NCI-H2227 (cell line): ENCODE measurements around the gene SLC35G1.
A peak's percentile ranks its signal among the peaks of the same experiment; 100 is the strongest.

Experiments used
- DNase-seq: peaks from one replicate; lab custom pipeline; 2025; ENCODE audit not compliant: unreplicated experiment; lab: John Stamatoyannopoulos, UW

The SLC35G1 gene, protein sequence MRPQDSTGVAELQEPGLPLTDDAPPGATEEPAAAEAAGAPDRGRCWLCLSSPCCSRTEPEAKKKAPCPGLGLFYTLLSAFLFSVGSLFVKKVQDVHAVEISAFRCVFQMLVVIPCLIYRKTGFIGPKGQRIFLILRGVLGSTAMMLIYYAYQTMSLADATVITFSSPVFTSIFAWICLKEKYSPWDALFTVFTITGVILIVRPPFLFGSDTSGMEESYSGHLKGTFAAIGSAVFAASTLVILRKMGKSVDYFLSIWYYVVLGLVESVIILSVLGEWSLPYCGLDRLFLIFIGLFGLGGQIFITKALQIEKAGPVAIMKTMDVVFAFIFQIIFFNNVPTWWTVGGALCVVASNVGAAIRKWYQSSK

DNA sequence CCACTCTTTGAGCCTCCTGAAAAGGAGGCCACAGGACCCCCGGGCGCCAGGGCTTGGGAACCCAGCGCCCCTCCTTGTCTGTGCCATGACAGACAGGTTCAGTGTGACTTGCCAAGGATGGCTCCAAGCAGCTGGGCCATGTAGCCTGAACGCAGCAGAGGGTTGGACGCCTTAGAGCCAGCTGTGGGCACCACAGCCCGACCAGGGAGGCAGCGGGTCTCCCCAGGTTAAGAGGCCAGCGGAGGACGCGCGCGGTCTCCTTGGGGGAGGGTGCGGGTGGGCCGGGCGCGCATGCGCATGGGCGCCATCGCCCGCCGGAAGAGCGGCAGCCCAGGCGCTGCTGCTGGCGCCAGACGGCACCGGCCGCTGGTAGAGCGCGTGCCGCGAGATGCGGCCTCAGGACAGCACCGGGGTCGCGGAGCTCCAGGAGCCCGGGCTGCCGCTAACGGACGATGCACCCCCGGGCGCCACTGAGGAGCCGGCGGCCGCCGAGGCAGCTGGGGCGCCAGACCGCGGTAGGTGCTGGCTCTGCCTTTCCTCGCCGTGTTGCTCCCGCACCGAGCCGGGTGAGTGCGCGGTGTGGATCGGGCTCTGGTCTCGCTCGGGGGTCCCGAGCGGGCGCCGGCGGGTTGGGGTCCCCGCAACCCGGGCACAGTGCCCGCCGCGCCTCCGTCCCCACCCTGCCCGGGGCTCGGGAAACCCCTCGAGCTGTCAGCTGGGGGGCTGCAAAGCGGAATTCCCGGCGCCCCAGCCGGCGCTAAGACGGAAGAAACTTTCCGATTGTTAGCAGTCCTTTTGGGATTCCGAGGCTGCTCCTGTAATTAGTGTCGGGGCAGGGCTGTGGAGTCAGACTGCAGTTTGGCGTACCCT lies at the start of gene SLC35G1:
Gene SLC35G1, plus strand, starts transcription at position 333 of the 870 bp plus-strand sequence. Its CDS starts 56 bp downstream, at position 389.
- peak; percentile 74 for DNase-seq

DNA sequence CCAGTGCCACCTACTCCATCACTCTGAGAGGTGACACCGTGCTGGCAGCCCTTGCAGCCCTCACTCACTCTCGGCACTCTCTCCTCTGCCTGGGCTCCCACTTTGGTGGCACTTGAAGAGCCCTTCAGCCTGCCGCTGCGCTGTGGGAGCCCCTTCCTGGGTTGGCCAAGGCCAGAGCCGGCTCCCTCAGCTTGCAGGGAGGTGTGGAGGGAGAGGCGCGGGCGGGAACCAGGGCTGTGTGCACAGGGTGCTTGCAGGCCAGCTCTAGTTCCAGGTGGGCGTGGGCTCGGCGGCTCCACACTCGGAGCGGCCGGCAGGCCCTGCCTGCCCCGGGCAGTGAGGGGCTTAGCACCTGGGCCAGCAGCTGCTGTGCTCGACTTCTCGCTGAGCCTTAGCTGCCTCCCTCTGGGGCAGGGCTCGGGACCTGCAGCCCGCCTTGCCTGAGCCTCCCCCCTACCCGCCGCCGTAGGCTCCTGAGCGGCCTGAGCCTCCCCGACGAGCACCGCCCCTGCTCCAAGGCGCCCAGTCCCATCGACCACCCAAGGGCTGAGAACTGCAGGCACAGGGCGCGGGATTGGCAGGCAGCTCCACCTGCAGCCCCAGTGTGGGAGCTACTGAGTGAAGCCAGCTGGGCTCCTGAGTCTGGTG lies 48.7 kb upstream of the SLC35G1 start:
- DNase-seq: no peak

DNA sequence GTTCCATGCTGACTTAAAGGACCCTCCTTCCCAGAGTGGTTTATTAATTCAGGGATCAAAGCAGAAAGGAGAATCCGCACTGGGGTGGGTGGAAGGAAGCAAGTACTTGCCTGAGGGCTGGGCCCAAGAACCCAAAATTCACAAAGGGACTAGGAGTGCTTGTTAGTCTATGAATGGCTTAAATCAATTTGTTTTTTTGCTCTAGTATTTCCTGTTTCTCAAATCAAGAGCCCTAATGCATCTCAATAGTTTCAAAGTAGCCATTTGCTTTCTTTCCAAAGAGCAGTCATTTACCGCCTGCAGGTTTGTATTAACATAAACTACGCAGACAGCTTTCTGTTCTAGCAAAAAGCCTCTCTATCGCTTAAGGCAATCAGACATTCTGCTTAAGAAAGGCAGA lies 44.2 kb upstream of the SLC35G1 start:
- DNase-seq: no peak

DNA sequence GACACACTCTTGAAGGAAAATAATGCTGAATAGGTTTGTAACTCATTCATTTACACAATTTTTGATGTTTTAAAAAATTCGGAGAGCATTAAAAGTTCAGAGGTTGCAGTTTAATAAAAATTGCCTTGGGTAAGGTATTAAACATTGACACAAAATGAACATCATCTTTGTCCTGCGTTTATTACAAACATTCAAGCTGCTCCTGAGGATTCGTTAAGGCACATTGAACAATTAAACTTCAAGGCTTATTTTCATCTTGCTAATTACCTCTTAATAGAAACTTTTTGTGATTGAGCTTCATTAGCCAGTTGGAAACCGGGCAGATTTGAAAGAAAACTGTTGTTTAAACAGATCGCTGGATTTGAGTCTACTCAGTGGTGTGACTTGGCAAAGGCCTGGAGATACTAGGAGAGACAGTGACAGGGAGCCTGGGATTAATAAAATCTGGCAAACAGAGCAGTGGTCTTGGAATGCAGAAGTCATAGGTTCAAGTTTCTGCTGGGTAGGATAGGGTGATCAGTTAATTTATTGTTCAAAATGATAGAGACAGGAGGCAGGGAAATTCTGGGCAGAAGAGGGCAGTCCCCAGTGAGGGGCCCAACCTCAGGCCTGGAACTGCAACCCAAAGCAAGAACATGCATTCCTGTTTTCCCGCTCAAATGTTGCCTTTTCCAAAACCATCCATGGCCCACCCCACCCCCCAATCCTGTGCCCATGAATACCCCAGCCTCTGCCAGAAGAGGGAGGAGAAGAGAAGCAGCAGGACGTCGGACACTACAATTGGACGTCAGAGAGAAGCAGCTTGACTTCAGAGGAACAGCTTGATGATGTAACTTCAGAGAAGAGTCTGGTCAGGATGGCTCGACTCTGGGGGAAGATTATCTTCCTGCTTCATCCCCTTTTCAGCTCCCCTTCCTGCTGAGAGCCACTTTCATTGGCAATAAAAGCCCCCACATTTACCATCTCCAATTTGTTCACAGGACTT lies 43.5 kb upstream of the SLC35G1 start:
- DNase-seq: no peak

DNA sequence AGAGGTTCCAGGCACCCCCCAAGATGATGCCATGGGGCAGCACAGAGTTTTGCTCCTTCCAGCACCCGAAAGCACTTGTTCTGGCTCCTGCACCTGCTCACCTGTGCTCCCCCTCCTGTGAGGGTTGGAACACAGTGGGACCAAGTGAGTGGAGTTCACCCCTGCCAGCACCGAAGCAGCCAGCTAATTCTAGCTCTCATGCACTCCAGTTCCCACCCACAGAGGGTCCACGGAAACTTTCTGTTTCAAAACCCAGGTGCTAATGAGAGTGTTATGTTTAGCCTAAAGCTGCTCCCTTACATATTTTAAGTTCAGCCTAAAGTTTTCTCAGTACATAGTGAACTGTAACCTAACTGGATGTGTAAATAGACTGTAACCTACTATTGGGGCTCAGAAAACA lies 42.6 kb upstream of the SLC35G1 start:
- DNase-seq: no peak

DNA sequence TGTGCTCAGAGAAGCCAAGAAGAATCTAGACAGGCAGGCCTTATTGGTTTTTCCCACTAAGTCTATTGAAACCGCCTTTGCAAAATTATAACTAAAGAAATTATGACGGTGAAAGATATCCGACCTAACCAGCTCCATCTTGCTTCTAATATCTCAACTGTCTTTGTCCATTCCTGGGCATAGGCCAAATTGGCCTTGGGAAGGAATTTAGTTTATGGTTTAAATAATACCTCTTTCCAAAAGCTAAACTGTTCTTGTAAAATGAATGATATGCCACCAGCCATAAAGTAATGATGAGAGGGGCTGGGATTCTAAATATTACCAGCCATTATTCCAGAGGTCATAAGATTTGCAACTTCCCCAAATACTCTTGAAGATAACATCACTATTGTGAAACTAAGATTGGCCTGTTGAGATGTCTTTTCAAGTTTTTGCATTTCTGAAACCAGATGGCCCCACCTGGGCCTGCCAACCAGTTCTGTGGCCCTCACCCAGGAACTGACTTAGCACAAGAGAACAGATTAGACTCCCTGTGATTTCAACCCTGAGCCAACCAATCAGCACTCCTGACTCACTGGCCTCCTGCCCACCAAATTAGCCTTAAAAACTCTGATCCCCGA lies 41.2 kb upstream of the SLC35G1 start:
- DNase-seq: no peak

DNA sequence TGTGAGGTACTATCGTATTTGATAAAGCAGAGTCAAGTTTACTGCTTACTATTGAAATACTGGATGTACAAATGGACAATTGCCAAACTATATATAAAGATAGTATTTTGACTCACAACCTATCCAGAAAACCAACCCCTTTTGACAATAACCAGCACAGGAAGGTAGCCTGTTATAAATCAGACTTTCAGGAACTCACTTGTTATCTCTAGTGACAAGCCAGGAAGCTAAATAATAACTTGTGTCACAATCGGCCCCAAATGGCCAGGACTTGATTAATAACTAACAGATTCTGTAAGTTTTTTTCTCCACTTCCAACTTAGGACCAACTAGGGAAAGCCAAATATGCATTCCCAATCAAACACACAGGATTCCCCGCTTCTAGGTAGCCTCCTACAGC lies 38.8 kb upstream of the SLC35G1 start:
- no peak for DNase-seq

DNA sequence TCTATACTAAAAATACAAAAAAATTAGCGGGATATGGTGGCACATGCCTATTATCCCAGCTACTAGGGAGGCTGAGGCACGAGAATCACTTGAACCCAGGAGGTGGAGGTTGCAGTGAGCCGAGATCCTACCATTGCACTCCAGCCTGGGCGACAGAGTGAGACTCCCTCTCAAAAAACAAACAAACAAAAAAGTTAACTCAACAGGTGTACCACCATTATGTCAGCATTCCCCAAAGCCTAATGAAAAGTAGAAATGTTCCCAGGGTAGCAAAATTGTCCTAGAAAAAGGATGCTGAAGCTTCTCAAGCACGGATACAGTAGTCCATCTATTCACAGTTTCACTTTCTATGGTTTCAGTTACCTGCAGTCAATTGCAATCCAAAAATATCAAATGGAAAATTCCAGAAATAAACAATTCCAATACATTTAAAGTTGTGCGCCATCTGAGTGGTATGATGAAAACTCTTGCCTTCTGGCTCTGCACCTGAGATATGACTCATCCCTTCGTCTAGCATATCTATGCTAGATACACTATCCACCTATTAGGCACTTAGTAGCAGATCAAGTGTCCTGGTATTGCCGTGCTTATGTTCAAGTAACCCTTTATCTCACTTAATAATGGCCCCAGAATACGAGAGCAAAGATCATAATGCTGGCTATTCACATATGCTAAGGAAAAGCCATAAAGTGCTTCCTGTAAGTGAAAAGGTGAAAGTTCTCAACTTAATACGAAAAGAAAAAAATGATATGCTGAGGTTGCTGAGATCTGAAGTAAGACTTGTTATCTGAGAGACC lies 37.2 kb upstream of the SLC35G1 start:
- no peak for DNase-seq

DNA sequence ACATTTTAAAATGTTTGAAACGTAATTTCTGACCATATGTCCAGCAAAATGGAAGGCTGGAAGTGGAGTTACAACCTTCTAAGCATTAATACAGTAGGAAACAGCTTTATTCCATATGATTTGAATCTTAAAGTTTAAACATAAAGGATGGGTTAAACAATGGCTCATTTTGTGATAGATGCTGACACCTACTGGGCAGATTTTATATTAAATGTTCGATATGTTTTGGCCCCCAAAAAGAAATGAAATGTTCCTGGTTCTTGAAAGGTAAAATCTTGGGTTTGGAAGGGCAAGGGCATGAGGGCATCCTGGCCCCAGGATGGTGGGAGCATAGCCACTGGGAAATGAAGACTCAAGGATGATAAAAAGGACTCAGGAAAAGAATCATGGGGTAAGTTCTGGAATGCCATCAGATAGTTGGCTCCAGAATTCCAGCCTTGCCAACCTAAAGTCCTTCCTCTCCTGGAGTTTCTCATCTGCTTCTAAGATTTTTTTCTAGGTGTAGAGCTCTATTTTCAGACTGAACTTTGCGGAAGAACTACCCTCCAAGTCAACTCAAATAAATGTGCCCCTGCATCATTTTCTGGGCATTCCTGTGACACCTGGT lies 34.6 kb upstream of the SLC35G1 start:
- DNase-seq: peak; percentile 12

DNA sequence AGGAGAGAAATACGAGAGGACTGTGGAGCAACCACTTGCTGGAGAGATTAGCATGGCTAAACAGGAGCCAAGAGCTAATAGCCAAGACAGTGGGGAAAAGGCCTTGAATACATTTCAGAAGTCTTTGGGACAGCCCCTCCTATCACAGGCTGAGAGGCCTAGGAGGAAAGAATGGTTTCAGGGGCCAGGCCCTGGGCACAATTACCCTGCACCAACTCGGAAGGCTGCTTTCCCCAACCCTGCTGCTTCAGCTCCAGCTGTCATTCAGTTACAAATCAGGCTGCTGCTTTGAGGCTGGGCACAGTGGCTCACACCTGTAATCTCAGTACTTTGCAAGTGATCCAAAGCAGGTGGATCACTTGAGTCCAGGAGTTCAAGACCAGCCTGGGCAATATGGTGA lies 32.0 kb upstream of the SLC35G1 start:
- DNase-seq: no peak

DNA sequence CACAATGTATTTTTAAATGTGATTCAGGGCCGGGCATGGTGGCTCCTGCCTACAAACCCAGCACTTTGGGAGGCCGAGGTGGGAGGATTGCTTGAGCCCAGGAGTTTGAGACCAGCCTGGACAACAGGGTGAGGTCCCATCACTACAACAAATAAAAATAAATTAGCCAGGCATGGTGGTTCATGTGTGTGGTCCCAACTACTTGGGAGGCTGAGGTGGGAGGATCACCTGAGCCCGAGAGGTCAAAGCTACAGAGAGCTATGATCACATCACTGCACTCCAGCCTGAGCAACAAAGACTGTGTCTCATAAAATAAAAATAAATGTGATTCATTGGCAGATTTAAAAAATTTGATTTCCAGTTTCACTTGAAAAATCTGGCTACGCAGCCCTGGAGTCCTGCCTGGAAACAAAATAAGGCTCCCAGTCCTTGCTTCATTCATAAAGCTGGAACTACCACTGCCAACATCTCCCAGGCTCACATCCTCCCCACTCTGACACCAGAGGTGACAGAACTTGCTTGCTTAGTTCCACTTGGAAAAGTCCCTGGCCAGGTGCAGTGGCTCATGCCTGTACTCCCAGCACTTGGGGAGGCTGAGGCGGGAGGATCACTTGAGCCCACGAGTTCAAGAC lies 27.9 kb upstream of the SLC35G1 start:
- DNase-seq: no peak

DNA sequence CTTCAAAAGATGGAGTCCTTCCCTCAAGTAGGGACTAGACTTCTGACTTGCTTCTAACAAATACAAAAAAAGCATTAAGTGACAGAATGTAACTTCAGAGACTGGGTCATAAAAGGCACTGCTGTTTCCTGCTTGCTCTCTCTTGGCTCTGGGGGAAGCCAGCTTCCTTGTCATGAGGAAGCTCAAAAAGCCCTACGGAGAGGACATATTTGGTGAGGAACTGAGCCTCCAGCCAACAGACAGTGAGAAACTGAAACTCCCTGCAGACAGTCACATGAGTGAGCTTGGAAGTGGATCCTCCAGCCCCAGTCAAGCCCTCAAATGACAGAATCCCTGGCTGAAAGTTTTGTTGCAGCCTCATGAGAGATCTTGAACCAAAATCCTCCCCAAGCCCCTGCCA lies 26.3 kb upstream of the SLC35G1 start:
- DNase-seq: no peak

DNA sequence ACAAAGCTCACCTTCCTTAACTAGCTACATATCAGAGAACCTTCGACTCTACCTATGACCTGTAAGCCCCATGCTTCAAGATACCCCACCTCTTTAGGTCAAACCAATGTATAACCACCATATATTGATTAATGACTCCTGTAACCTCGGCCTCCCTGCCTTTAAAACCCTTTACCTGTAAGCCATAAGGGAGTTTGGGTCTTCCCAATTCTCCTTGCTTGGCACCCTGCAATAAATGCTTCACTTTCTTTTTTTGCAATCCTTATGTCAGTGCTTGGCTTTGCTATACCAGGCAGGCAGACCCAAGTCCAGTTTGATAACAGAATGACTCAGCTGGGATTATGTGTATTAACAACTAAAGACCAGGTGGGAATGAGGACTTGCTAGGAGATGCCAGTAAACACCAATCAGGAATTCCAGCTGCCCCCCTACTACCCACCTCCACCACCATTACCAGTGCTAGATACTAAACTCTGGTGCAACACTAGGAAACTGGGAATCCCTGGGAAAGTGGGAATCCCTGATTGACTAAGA lies 22.0 kb upstream of the SLC35G1 start:
- DNase-seq: no peak

DNA sequence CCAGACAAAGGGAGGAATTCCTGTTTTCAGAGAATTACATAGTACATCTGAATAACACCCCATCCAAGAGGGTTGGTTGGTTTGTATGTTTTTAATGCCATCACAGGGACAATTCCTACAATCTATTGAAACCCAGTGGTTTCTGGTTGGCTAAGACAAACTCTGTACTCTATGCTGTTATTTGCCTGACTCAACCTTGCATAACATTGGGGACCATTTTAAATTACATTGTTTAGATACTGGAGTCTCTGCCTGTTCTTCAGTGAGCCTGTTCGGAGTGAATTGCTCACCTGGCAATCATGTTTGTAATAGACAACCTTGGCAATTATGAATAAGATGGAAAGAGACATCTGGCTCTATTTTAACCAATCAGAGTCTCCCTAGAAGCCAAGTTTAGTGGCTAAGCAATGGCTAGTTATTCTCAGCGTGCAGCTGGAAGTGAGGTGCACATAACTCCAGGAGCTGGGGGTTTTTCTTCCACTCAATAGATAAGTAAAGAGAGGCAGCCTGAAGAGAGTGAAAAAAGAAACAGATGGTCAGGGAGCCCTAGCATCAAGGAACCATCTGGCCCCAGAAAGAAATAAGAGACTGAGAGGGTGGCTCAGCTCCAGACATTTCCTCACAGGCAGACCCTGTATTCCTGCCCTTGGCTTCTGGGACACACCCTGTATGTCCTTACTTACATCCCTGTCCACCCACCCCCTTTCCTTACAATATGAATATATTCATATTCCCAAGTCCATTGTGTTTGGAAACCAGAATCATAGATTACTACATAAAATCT lies 21.2 kb upstream of the SLC35G1 start:
- no peak for DNase-seq

DNA sequence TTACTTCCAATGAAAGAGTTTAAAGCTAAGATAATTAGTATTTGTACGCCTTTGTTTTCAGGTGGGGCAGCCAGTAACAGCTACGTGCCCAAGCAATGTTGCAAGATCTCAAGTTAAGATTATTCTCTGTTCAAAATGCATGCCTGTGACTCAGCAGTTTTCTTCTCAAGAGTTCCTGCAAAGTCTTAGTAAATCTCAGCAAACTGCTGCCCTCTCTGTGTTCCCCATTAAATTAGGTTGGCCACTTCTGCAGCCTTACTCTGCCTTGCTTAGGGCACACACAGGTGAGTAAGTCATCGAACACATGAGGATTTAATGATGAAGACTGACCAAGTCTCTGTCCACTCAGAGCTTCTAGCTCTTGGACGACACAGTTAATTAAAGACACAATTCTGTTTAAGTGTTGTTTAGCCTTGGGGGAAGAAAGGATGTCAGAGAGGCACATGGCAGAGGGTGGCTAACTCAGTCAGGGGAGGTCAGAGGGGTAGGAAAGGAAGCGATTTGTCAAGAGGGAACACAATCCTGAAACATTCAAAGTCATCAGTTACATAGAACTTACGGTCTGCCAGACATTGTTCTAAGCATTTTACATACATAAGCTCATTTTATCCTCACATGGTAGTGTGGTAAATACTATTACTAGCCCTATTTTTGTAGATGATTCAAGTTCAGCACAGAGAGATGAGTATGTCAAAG lies 20.2 kb upstream of the SLC35G1 start:
- peak; percentile 15 for DNase-seq

DNA sequence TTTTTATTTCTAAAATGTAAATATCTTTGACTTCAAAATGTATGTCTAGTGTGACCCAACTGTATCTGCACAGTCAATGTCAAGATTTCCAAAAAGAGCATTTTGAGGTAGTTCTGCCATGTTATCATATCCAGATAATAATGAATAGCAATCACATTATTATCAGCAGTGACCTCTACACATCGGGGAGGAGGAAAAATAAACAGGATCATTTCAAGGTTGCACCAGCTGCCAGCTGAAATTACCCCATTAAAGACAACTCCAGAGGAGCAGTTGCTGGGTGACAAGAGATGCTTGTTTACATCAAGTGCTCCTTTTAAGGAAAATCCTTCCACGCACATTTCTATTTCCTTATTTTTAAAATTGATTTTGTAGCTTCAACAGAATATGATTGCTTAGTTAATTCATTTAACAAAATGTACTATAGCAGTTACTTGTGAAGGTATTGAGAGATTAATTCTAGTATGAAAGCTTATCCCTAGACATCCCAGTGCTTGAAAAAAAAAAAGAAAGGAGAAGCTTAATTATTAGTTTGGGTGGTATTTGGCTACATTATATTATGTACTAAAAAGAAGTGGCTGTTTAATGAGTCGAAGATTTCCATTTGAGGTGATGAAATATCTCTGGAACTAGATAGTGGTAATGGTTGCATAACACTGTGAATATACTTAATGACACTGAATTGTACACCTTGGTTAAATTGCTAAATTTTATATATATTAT lies 19.3 kb upstream of the SLC35G1 start:
- peak; percentile 75 for DNase-seq
